HG03469 (cell line): ENCODE data around the gene KIF22.
"Not testable (repeated sequence)": the region's sequence is repeated elsewhere in the genome, so short reads cannot be mapped to it uniquely, and the experiment has no call there.

Source experiments
- ATAC-seq: cut with Tn5 transposase; IDR thresholded peaks from one replicate; pipeline ENCODE4 v1.9.1; 2021; ENCODE audit warnings: mild to moderate bottlenecking, moderate library complexity, moderate number of reproducible peaks; ENCODE audit not compliant: unreplicated experiment

The KIF22 gene

GRCh38 chr16:29765167-29766032 is 25.2 kb upstream of the KIF22 start:
- no peak for ATAC-seq

- no peak for ATAC-seq
These were observed 24.0 kb upstream of the KIF22 start for GRCh38 chr16:29766571-29766970.

- no peak for ATAC-seq
These were observed 23.5 kb upstream of the KIF22 start for GRCh38 chr16:29767062-29767461.

- ATAC-seq: no peak
These were observed 21.0 kb upstream of the KIF22 start for GRCh38 chr16:29769507-29769906.

GRCh38 chr16:29770250-29770929 is 20.2 kb upstream of the KIF22 start:
- ATAC-seq: no peak

GRCh38 chr16:29772330-29772729 is 18.2 kb upstream of the KIF22 start:
- not testable (repeated sequence) for ATAC-seq

- no peak for ATAC-seq
These were observed 15.8 kb upstream of the KIF22 start for GRCh38 chr16:29774730-29775129.

GRCh38 chr16:29775742-29776408 is 14.7 kb upstream of the KIF22 start:
- ATAC-seq: no peak

- no peak for ATAC-seq
These were observed 12.8 kb upstream of the KIF22 start, which contains the start of gene ZG16 for GRCh38 chr16:29777576-29778350. TSS of gene ZG16 (plus strand) at chr16:29778256. CDS start at chr16:29779267, 1,011 bp downstream.

GRCh38 chr16:29779474-29779873 is 11.1 kb upstream of the KIF22 start:
- ATAC-seq: no peak

- ATAC-seq: not testable (repeated sequence)
These were observed 7.2 kb upstream of the KIF22 start for GRCh38 chr16:29783094-29783953.

- ATAC-seq: no peak
These were observed 6.4 kb upstream of the KIF22 start for GRCh38 chr16:29784157-29784556.

- no peak for ATAC-seq
These were observed 5.5 kb upstream of the KIF22 start for GRCh38 chr16:29784901-29785500.

- ATAC-seq: not testable (repeated sequence)
These were observed 3.4 kb upstream of the KIF22 start for GRCh38 chr16:29787155-29787554.

- no peak for ATAC-seq
These were observed 772 bp upstream of the KIF22 start for GRCh38 chr16:29789775-29790182.

- no peak for ATAC-seq
These were observed 646 bp downstream of the KIF22 start for GRCh38 chr16:29790949-29791844.

GRCh38 chr16:29791845-29792807 is 1.6 kb downstream of the KIF22 start:
- ATAC-seq: no peak
